Thyroid gland (tissue), 4 donors: ENCODE results near the gene HCN2.

Experiments
- POLR2A ChIP-seq, 2 donors: fragments of 450-650 bp; IDR thresholded peaks; one replicate each; pipeline ENCODE4 v1.6.1; 2017; ENCODE audit warnings: antibody characterized with exemption in 2 of 2, mild to moderate bottlenecking in 2 of 2, moderate library complexity in 1 of 2
- TF ChIP-seq, protein P1 (sequence below), 6 experiments: fragments of 200-600 bp in 3 of 6; fragments of 450-650 bp in 3 of 6; sonication (generic) in 3 of 6; IDR thresholded peaks; one replicate each; pipeline ENCODE4 v1.5.1; 2016 to 2019; ENCODE audit warnings: antibody characterized with exemption in 6 of 6, mild to moderate bottlenecking in 2 of 6, inconsistent platforms in 1 of 6, moderate library complexity in 1 of 6

- TF ChIP-seq POLR2A (IDR thresholded peaks at IDR 0.05): no peak
- TF ChIP-seq, protein P1, sequence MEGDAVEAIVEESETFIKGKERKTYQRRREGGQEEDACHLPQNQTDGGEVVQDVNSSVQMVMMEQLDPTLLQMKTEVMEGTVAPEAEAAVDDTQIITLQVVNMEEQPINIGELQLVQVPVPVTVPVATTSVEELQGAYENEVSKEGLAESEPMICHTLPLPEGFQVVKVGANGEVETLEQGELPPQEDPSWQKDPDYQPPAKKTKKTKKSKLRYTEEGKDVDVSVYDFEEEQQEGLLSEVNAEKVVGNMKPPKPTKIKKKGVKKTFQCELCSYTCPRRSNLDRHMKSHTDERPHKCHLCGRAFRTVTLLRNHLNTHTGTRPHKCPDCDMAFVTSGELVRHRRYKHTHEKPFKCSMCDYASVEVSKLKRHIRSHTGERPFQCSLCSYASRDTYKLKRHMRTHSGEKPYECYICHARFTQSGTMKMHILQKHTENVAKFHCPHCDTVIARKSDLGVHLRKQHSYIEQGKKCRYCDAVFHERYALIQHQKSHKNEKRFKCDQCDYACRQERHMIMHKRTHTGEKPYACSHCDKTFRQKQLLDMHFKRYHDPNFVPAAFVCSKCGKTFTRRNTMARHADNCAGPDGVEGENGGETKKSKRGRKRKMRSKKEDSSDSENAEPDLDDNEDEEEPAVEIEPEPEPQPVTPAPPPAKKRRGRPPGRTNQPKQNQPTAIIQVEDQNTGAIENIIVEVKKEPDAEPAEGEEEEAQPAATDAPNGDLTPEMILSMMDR (IDR thresholded peaks at IDR 0.05): no peak
These were observed 33.0 kb downstream of the HCN2 start for GRCh38 chr19:622666-623065.
